Glutamatergic neuron (in vitro differentiated cells): ENCODE results near the gene CAMK1D. TPM values are rescaled to one million over a fixed set of nuclear protein-coding genes. Genes with fewer than 3 reads are reported as not detected.

Experiments
- DNase-seq: peaks from one replicate; pipeline ENCODE4 v3.0.0; 2022
- H3K27ac Mint-ChIP-seq: one replicate; pipeline ENCODE4 v1.8.0; 2020; ENCODE audit warnings: mild to moderate bottlenecking, mixed read lengths, inconsistent platforms; ENCODE audit not compliant: unreplicated experiment
- H3K27me3 Mint-ChIP-seq: one replicate; pipeline ENCODE4 v1.8.0; 2020; ENCODE audit warnings: mild to moderate bottlenecking, moderate library complexity, mixed read lengths, inconsistent platforms; ENCODE audit not compliant: unreplicated experiment
- H3K36me3 Mint-ChIP-seq: one replicate; pipeline ENCODE4 v1.8.0; 2020; ENCODE audit warnings: mild to moderate bottlenecking, mixed read lengths, inconsistent platforms; ENCODE audit not compliant: unreplicated experiment
- H3K4me1 Mint-ChIP-seq: one replicate; pipeline ENCODE4 v1.8.0; 2020; ENCODE audit warnings: mild to moderate bottlenecking, low read depth, mixed read lengths, inconsistent platforms; ENCODE audit not compliant: unreplicated experiment
- H3K4me3 Mint-ChIP-seq: one replicate; pipeline ENCODE4 v1.8.0; 2020; ENCODE audit warnings: mild to moderate bottlenecking, mixed read lengths, inconsistent platforms; ENCODE audit not compliant: unreplicated experiment
- H3K9me3 Mint-ChIP-seq: one replicate; pipeline ENCODE4 v1.8.0; 2020; ENCODE audit warnings: mild to moderate bottlenecking, moderate library complexity, mixed read lengths, inconsistent platforms; ENCODE audit not compliant: unreplicated experiment
- total RNA-seq: library from RNA; stranded (reverse); fragmentation: NEBNext Ultra II Directional; extraction: Animal tissue kit (Norgen Biotek cat#: 25700); gene quantifications from one replicate; pipeline ENCODE4 v1.2.1, GENCODE V29; 2021; ENCODE audit not compliant: unreplicated experiment
- TF ChIP-seq, protein P1 (sequence below): fragments of 200-600 bp; sonication (generic); IDR thresholded peaks from one replicate; pipeline ENCODE4 v1.5.0; 2021; ENCODE audit not compliant: partially characterized antibody, unreplicated experiment

CAMK1D gene
- total RNA-seq, 1 donor from 2014 or later = 29.8 TPM

- peaks cover 5% of the 10 kb centered on the region for H3K27me3 Mint-ChIP-seq
- H3K36me3 Mint-ChIP-seq = peaks cover 4% of the 10 kb centered on the region
- H3K27ac Mint-ChIP-seq = peak overlapping the region; percentile 53
- TF ChIP-seq, protein P1, sequence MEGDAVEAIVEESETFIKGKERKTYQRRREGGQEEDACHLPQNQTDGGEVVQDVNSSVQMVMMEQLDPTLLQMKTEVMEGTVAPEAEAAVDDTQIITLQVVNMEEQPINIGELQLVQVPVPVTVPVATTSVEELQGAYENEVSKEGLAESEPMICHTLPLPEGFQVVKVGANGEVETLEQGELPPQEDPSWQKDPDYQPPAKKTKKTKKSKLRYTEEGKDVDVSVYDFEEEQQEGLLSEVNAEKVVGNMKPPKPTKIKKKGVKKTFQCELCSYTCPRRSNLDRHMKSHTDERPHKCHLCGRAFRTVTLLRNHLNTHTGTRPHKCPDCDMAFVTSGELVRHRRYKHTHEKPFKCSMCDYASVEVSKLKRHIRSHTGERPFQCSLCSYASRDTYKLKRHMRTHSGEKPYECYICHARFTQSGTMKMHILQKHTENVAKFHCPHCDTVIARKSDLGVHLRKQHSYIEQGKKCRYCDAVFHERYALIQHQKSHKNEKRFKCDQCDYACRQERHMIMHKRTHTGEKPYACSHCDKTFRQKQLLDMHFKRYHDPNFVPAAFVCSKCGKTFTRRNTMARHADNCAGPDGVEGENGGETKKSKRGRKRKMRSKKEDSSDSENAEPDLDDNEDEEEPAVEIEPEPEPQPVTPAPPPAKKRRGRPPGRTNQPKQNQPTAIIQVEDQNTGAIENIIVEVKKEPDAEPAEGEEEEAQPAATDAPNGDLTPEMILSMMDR = no peak
- H3K4me3 Mint-ChIP-seq = peak overlapping the region; percentile 39
- H3K9me3 Mint-ChIP-seq = peaks cover 9% of the 10 kb centered on the region
- H3K4me1 Mint-ChIP-seq = peaks cover 35% of the 10 kb centered on the region
- DNase-seq = no peak
Measured at GRCh38 chr10:12587451-12587888, 238.1 kb downstream of the CAMK1D start.

GRCh38 chr10:12588091-12588860 lies 238.9 kb downstream of the CAMK1D start:
- TF ChIP-seq, protein P1 = no peak
- peaks cover 35% of the 10 kb centered on the region for H3K4me1 Mint-ChIP-seq
- peaks cover 5% of the 10 kb centered on the region for H3K27me3 Mint-ChIP-seq
- peaks cover 4% of the 10 kb centered on the region for H3K36me3 Mint-ChIP-seq
- no peak for DNase-seq
- H3K9me3 Mint-ChIP-seq = peaks cover 9% of the 10 kb centered on the region
- peak overlapping the region; percentile 53 for H3K27ac Mint-ChIP-seq
- peak overlapping the region; percentile 67 for H3K4me3 Mint-ChIP-seq

DNA sequence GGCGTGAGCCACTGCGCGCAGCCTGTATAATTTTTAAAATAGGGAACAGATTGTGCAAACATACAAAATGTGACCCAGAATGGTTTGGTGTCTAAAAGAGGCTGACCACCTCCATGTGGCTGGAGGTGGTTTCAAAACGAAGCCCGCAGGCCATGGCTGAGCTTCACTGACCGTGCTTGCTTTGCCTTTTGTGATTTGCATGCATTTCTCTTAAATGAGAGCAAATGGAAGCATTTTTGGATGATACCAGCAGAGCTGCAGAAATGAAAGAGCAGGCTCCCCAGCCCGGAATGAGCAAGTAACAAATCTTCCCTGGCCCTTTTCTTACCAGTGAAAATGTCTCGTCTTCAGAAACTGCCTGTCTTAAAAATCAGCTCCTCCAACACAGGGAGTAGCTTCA lies 239.9 kb downstream of the CAMK1D start:
- Mint-ChIP-seq H3K4me1 (peaks cover 35% of the 10 kb centered on the region), H3K27me3 (peaks cover 5% of the 10 kb centered on the region), H3K36me3 (peaks cover 4% of the 10 kb centered on the region), H3K27ac (no peak overlapping the region), H3K4me3 (no peak overlapping the region), H3K9me3 (peaks cover 8% of the 10 kb centered on the region)
- DNase-seq = no peak
- TF ChIP-seq, protein P1 = no peak

DNA sequence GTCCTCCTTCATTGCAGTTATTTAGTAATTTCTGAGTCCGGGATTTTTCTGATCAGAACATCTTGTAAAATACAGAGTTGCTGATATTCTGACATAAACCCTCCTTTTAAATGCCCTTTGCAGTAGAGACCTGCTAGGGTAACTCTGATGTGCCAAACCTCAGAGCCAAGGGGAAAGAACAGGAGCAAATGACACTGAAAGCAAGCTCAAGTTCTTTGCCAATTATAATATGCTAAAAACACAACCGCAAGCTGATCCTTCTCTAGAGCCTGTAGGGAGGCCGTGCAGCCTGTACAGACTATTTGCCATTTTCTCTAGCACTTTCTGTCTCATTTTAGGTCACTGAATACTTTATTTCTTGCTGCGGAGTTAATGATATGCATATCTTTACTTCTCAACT lies 240.4 kb downstream of the CAMK1D start:
- no peak for DNase-seq
- peaks cover 35% of the 10 kb centered on the region for H3K4me1 Mint-ChIP-seq
- H3K36me3 Mint-ChIP-seq = peaks cover 4% of the 10 kb centered on the region
- H3K27ac Mint-ChIP-seq = peak overlapping the region; percentile 1
- no peak overlapping the region for H3K4me3 Mint-ChIP-seq
- peaks cover 8% of the 10 kb centered on the region for H3K9me3 Mint-ChIP-seq
- TF ChIP-seq, protein P1 = no peak
- peaks cover 5% of the 10 kb centered on the region for H3K27me3 Mint-ChIP-seq
